ENCODE results near the gene KRT73. TPM values are rescaled to one million over a fixed set of nuclear protein-coding genes. Genes with fewer than 3 reads are reported as not detected.

Gene KRT73
- total and polyA plus RNA-seq, 9 of the 15 experiments (the other 6 are each of a cell fraction or from before 2014, with no cell fraction given), result 0.09 to 0.18 (median 0.13) TPM; not detected in 5

DNA sequence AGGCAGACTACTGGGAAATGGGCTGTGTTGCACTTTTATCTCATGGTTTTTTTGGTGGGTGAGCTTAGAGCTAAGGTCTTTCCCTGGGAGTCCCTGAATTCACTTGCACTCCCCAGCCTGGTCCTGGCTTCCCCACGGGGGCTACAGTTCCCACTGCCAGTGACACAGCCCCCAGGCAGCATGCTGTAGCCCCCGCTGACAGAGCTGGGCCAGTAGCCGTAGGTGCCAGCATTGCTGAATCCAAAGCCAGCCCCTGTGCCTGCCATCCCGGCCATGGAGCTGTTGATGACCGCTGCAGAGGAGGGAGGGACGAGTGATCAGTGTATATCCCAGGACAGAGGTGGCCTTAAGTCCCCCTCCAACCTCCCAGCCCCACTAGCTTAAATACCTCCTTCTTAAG lies 10.2 kb downstream of the KRT73 start:
- DNase-seq (ENCODE audit: extremely low read depth in 1 of 4, low spot score in 3 of 4) (no peak), ATAC-seq (no peak), FAIRE-seq (no peak)
- POLR2A ChIA-PET, result interaction anchor here (1.2 to 1.4 kb wide), 2 partner anchors 11 to 26 kb away, joined by 4 to 5 read pairs; no protein-coding TSS in a partner anchor
- H3K27me3 ChIP-seq (ENCODE audit: control insufficient read depth in 2 of 2, insufficient read depth in 2 of 2, low read length in 2 of 2), result peaks cover 0 to 15% of the 10 kb centered on the region in 2 experiments; a peak in 2 of 5 replicates
- no peaks in the 10 kb centered on the region for H3K9me1 ChIP-seq (ENCODE audit: control insufficient read depth, insufficient read depth, low read length)
- H2AFZ ChIP-seq (ENCODE audit: low read depth, low read length), result no peak overlapping the region
- no peak overlapping the region for H3K4me2 ChIP-seq (ENCODE audit: insufficient read depth, low read length)
- intact Hi-C loops (cut with micrococcal nuclease), result no loop called here
- in situ Hi-C loops (cut with MboI), result no loop called here
- H3K79me2 ChIP-seq (ENCODE audit: control insufficient read depth, insufficient read depth, low read length), result no peaks in the 10 kb centered on the region
- H3K4me1 ChIP-seq (replicated peaks in 1 of 2; ENCODE audit: control insufficient read depth in 2 of 2, insufficient read depth in 2 of 2, low read length in 2 of 2), result peaks cover 6 to 7% of the 10 kb centered on the region in 2 experiments; a peak in 4 of 5 replicates
- H3K4me3 ChIP-seq, result no peak overlapping the region
- no peaks in the 10 kb centered on the region for H3K36me3 ChIP-seq (ENCODE audit: control insufficient read depth, insufficient read depth, low read length)
- TF ChIP-seq EHMT2 (IDR thresholded peaks at IDR 0.05), result no peak
- TF ChIP-seq FOXK1 (CRISPR knock-in tag; IDR thresholded peaks at IDR 0.05; ENCODE audit: borderline replicate concordance), result no peak
- no peak for TF ChIP-seq HDAC8 (tag; IDR thresholded peaks at IDR 0.05)
- TF ChIP-seq SMARCA5 (IDR thresholded peaks at IDR 0.05), result no peak
- no peak for TF ChIP-seq ZNF224 (CRISPR knock-in tag; IDR thresholded peaks at IDR 0.05)
- TF ChIP-seq, protein P1, sequence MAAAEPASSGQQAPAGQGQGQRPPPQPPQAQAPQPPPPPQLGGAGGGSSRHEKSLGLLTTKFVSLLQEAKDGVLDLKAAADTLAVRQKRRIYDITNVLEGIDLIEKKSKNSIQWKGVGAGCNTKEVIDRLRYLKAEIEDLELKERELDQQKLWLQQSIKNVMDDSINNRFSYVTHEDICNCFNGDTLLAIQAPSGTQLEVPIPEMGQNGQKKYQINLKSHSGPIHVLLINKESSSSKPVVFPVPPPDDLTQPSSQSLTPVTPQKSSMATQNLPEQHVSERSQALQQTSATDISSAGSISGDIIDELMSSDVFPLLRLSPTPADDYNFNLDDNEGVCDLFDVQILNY (CRISPR knock-in tag; IDR thresholded peaks at IDR 0.05), result no peak
- TF ChIP-seq SMAD4 (CRISPR knock-in tag; conservative IDR thresholded peaks at IDR 0.05), result no peak
- TF ChIP-seq, protein P2, sequence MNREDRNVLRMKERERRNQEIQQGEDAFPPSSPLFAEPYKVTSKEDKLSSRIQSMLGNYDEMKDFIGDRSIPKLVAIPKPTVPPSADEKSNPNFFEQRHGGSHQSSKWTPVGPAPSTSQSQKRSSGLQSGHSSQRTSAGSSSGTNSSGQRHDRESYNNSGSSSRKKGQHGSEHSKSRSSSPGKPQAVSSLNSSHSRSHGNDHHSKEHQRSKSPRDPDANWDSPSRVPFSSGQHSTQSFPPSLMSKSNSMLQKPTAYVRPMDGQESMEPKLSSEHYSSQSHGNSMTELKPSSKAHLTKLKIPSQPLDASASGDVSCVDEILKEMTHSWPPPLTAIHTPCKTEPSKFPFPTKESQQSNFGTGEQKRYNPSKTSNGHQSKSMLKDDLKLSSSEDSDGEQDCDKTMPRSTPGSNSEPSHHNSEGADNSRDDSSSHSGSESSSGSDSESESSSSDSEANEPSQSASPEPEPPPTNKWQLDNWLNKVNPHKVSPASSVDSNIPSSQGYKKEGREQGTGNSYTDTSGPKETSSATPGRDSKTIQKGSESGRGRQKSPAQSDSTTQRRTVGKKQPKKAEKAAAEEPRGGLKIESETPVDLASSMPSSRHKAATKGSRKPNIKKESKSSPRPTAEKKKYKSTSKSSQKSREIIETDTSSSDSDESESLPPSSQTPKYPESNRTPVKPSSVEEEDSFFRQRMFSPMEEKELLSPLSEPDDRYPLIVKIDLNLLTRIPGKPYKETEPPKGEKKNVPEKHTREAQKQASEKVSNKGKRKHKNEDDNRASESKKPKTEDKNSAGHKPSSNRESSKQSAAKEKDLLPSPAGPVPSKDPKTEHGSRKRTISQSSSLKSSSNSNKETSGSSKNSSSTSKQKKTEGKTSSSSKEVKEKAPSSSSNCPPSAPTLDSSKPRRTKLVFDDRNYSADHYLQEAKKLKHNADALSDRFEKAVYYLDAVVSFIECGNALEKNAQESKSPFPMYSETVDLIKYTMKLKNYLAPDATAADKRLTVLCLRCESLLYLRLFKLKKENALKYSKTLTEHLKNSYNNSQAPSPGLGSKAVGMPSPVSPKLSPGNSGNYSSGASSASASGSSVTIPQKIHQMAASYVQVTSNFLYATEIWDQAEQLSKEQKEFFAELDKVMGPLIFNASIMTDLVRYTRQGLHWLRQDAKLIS (CRISPR knock-in tag; IDR thresholded peaks at IDR 0.05), result no peak
- TF ChIP-seq TEAD2 (tag; IDR thresholded peaks at IDR 0.05), result no peak
- no peak for TF ChIP-seq KLF10 (CRISPR knock-in tag; IDR thresholded peaks at IDR 0.05)
- TF ChIP-seq PTRF (tag; IDR thresholded peaks at IDR 0.05), result no peak
- no peak for TF ChIP-seq ELF4 (CRISPR knock-in tag; IDR thresholded peaks at IDR 0.05)
- no peak for TF ChIP-seq ZNF77 (CRISPR knock-in tag; IDR thresholded peaks at IDR 0.05)
- no peak for TF ChIP-seq XRCC3 (IDR thresholded peaks at IDR 0.05)
- TF ChIP-seq NFE2 (IDR thresholded peaks at IDR 0.05; ENCODE audit: low read depth), result no peak
- TF ChIP-seq ZNF75A (CRISPR knock-in tag; IDR thresholded peaks at IDR 0.05), result no peak
- TF ChIP-seq PHB2 (IDR thresholded peaks at IDR 0.05; ENCODE audit: low read depth), result no peak
- 20% methylated on average over 6 of the region's 6 CpGs for WGBS (ENCODE audit: insufficient coverage, low coverage, missing lambda C conversion rate)
- H4K20me1 ChIP-seq (replicated peaks; ENCODE audit: control insufficient read depth, insufficient read depth, low read length), result 0 out of 2 replicates have a peak, but pooled peaks cover 2% of the 10 kb centered on the region
- no peak overlapping the region for H3K27ac ChIP-seq (ENCODE audit: extremely low read depth, low read depth, low read length)
- no TSS peak for BruUV-seq (replicated peaks)
- CTCF ChIA-PET (ENCODE audit: low intra/inter-chr PET ratio), result no interaction called here
- no peak overlapping the region for H3K9ac ChIP-seq (ENCODE audit: insufficient read depth in 1 of 2, low read depth in 2 of 2, low read length in 2 of 2)
- H3K9me3 ChIP-seq (replicated peaks; ENCODE audit: control insufficient read depth, insufficient read depth, low read depth, low read length), result no peaks in the 10 kb centered on the region
